Chondrocyte (in vitro differentiated cells): ENCODE measurements around the gene TANGO2. TPM values are rescaled to one million over a fixed set of nuclear protein-coding genes. Genes with fewer than 3 reads are reported as not detected.

Experiments
- DNase-seq: peaks from one replicate; pipeline ENCODE4 v3.0.0; 2021; ENCODE audit warnings: mixed read lengths, low spot score
- H3K27ac Mint-ChIP-seq: one replicate; pipeline ENCODE4 v1.8.0; 2021; ENCODE audit warnings: mild to moderate bottlenecking, moderate library complexity, mixed read lengths; ENCODE audit not compliant: unreplicated experiment
- H3K27me3 Mint-ChIP-seq: 2 replicates; pipeline ENCODE4 v1.8.0; 2021; ENCODE audit warnings: low read depth, mixed read lengths
- H3K36me3 Mint-ChIP-seq: 2 replicates; pipeline ENCODE4 v1.8.0; 2021; ENCODE audit warnings: low read depth, mixed read lengths
- H3K4me1 Mint-ChIP-seq: 2 replicates; pipeline ENCODE4 v1.8.0; 2021; ENCODE audit warnings: low read depth, mild to moderate bottlenecking, mixed read lengths
- H3K4me3 Mint-ChIP-seq: one replicate; pipeline ENCODE4 v1.8.0; 2021; ENCODE audit warnings: mild to moderate bottlenecking, moderate library complexity, mixed read lengths; ENCODE audit not compliant: unreplicated experiment
- H3K9me3 Mint-ChIP-seq: 2 replicates; pipeline ENCODE4 v1.8.0; 2021; ENCODE audit warnings: low read depth, mixed read lengths
- total RNA-seq: library from RNA; stranded (reverse); gene quantifications from 3 replicates; pipeline ENCODE4 v1.2.1, GENCODE V29; 2021
- TF ChIP-seq, protein P1 (sequence below): fragments of 200-600 bp; sonication (generic); IDR thresholded peaks from 2 replicates; pipeline ENCODE4 v1.5.0; 2021; ENCODE audit warnings: antibody characterized with exemption, mild to moderate bottlenecking, moderate library complexity

TANGO2 gene
- total RNA-seq, 1 donor from 2014 or later, result 30.1 TPM

DNA sequence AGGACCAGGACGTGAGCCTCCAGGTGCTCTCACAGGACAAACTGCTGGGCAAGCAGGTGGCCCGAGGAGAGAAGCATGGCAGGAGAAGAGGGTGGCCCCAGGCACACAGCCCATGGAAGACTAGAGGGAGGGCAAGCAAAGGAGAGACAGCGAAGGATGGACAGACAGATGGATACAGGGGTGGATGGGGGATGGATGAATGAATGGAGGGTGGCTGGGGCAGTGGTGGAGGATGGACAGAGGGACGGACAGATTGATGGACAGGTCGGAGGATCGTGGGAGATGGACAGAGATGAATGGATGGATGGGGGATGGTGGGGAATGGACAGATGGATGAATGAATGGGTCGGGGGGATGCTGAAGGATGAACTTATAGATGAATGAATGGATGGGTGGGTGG, 27.0 kb upstream of the TANGO2 start:
- Mint-ChIP-seq H3K9me3 (no peaks in the 10 kb centered on the region), H3K4me3 (no peak overlapping the region), H3K36me3 (no peaks in the 10 kb centered on the region), H3K4me1 (peaks cover 48% of the 10 kb centered on the region), H3K27ac (no peak overlapping the region), H3K27me3 (no peaks in the 10 kb centered on the region)
- TF ChIP-seq, protein P1, sequence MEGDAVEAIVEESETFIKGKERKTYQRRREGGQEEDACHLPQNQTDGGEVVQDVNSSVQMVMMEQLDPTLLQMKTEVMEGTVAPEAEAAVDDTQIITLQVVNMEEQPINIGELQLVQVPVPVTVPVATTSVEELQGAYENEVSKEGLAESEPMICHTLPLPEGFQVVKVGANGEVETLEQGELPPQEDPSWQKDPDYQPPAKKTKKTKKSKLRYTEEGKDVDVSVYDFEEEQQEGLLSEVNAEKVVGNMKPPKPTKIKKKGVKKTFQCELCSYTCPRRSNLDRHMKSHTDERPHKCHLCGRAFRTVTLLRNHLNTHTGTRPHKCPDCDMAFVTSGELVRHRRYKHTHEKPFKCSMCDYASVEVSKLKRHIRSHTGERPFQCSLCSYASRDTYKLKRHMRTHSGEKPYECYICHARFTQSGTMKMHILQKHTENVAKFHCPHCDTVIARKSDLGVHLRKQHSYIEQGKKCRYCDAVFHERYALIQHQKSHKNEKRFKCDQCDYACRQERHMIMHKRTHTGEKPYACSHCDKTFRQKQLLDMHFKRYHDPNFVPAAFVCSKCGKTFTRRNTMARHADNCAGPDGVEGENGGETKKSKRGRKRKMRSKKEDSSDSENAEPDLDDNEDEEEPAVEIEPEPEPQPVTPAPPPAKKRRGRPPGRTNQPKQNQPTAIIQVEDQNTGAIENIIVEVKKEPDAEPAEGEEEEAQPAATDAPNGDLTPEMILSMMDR, result no peak
- DNase-seq, result no peak

DNA sequence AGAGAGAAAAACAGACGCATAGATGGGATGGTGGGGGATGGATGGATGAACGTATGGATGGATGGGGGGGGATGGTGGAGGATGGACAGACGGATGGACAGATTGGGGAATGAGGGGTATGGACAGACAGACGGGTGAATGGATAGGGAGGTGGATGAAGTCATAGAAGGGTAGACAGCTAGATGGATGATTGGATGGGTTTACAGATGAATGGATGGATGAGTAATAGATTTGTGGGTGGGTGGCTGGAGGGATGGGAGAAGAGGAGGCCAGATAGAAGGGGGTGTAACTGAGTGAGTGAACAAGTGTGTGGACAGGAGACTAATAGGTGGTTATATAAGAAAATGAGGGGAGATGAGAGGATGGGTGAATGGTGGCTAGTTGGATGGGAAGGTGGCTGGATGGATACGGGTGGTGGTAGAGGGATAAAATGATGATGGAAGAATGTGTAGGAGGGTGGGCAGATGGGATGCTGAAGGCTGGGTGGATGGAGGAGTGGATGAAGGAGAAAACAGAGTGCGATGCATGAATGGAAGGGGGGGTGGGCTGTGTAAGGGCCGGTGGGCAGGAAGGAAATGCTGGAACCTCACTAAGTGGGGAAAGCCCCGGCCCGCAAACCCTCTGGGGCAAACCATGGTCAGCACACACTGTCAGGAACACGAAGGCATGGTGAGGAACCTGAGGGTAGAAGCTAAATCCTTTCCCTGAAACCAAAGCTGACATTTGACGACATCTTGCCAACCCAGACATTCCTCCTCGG, 25.9 kb upstream of the TANGO2 start:
- no peaks in the 10 kb centered on the region for H3K36me3 Mint-ChIP-seq
- no peaks in the 10 kb centered on the region for H3K27me3 Mint-ChIP-seq
- H3K4me1 Mint-ChIP-seq, result peaks cover 48% of the 10 kb centered on the region
- TF ChIP-seq, protein P1, result no peak
- no peaks in the 10 kb centered on the region for H3K9me3 Mint-ChIP-seq
- H3K4me3 Mint-ChIP-seq, result no peak overlapping the region
- peak overlapping the region; percentile 55 for H3K27ac Mint-ChIP-seq
- DNase-seq, result no peak

DNA sequence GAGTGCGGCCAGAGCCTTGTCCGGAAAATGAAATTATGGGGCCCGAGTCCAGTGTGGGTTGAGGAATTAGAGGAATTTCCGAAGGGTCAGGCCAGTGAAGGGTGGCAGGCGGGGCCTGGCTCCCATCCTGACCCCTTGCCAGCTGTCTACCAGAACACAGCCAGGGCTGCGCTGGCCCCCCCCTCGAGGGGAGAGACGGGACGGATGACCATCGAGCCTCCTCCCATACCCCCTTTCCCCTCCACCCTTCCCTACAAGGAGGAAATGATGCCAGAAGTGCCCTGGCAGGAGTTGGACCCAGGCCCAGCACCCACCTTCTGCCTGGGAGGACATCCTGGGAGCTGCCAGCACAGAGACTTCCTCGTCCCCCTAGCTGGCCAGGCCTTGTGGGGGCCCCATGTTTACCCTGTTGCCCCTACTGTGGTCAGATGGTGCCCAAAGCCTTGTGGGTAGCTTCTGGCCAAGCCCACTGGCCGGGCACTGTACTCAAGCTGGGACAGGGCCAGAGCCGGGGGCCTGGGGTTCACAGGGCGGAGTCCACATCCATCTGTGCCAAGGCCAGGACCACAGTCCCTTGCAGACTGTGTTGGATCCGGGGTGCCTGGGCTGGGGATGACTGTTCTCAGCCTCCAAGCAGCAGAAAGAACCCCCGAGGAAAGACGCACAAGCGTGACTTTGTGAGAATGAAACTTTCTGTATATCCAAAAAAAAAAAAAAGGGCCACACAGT, 25.1 kb upstream of the TANGO2 start:
- Mint-ChIP-seq H3K9me3 (no peaks in the 10 kb centered on the region), H3K36me3 (no peaks in the 10 kb centered on the region), H3K27me3 (no peaks in the 10 kb centered on the region), H3K4me3 (no peak overlapping the region), H3K4me1 (peaks cover 44% of the 10 kb centered on the region), H3K27ac (peak overlapping the region; percentile 45)
- DNase-seq, result peak; percentile 80
- TF ChIP-seq, protein P1, result no peak

DNA sequence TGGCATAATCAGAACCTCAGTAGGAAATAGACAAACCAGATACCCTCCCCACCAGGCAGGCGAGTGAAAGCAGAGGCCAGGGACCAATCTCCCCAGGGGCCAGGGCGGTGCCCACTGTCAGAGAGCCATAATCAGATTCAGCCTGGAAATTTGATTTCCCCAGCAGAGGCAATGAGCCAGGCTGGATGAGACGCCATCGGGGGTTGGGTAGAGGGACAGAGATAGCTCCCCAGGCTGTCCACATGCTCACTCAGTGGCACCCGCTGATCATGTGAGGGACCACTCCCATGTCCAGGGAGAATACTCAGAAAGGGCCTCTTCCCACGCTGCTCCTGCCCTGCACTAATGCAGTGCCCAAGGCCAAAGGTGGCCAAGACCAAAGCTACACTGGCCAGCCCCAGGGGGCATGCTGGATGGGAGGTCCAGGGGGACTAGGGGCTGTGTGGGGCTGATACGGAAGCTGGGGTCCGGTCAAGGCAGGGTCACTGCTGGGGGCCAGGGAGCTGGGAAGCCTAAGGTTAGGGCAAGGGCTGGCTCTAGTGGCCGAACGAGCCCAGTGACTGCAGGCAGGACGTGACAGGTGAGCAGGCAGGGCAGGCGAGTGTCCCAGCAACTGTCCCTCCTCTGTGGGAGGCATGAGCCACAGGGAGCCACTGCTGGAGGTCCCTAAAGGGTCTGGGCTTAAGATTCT, 24.1 kb upstream of the TANGO2 start:
- Mint-ChIP-seq H3K4me1 (peaks cover 34% of the 10 kb centered on the region), H3K4me3 (no peak overlapping the region), H3K9me3 (no peaks in the 10 kb centered on the region), H3K27me3 (no peaks in the 10 kb centered on the region), H3K27ac (no peak overlapping the region), H3K36me3 (no peaks in the 10 kb centered on the region)
- DNase-seq, result peak; percentile 83
- TF ChIP-seq, protein P1, result no peak

DNA sequence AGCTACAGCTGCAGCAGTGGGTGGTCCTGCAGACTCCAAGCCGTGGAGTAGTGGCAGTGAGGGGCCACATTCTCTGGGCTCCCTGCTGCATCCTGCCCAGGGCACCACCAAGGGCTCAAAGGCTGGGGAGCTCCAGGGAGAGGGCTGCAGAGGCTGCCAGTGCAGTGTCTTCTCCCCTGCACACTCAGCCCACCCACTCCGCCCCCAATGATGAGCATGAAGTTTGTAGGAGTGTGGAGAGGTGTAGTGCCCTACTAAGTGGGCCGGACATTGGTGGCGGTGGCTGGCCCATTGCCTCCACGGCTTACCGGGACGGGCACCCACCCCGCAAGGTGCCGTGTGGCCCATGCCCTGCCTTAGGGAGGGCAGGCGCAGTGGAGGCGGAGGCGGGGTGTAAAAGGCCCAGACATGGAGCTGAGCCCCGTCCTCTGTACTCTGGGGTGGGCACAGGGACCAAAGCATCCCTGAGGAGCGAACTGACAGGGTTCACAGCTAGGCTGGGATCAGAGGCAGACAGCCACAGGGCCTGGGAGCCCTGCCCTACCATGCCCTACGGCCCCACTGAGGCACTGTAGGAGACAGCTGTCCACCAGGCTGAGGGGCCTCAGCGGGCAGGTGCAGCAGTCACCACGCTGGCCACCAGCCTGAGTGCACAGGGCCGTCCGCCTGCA, 23.2 kb upstream of the TANGO2 start:
- no peaks in the 10 kb centered on the region for H3K9me3 Mint-ChIP-seq
- H3K27ac Mint-ChIP-seq, result no peak overlapping the region
- DNase-seq, result peak; percentile 86
- no peaks in the 10 kb centered on the region for H3K36me3 Mint-ChIP-seq
- H3K4me1 Mint-ChIP-seq, result peaks cover 28% of the 10 kb centered on the region
- no peak overlapping the region for H3K4me3 Mint-ChIP-seq
- no peaks in the 10 kb centered on the region for H3K27me3 Mint-ChIP-seq
- TF ChIP-seq, protein P1, result no peak
